Nephron (organoid): ENCODE results near the gene VPS35L.

Source experiments
- H3K27ac Mint-ChIP-seq, 3 experiments: 2 replicates each; pipeline ENCODE4 v1.8.0; 2020; ENCODE audit warnings: mixed read lengths in 3 of 3, mild to moderate bottlenecking in 2 of 3, moderate library complexity in 1 of 3
- H3K27me3 Mint-ChIP-seq: 2 replicates; pipeline ENCODE4 v1.8.0; 2021; ENCODE audit warnings: low read depth, mild to moderate bottlenecking, moderate library complexity, mixed read lengths
- H3K36me3 Mint-ChIP-seq: 2 replicates; pipeline ENCODE4 v1.8.0; 2020; ENCODE audit warnings: low read depth, mixed read lengths
- H3K4me1 Mint-ChIP-seq: 2 replicates; pipeline ENCODE4 v1.8.0; 2020; ENCODE audit warnings: mixed read lengths
- H3K4me3 Mint-ChIP-seq, 3 experiments: 2 replicates each; pipeline ENCODE4 v1.8.0; 2020; ENCODE audit warnings: mild to moderate bottlenecking in 3 of 3, mixed read lengths in 3 of 3, moderate library complexity in 2 of 3
- H3K9me3 Mint-ChIP-seq: 2 replicates; pipeline ENCODE4 v1.8.0; 2020; ENCODE audit warnings: mixed read lengths
- CTCF ChIP-seq, 3 experiments: fragments of 200-600 bp; sonication (generic); IDR thresholded peaks; one replicate each; pipeline ENCODE4 v1.5.0; 2021; ENCODE audit warnings: antibody characterized with exemption in 3 of 3; ENCODE audit not compliant: unreplicated experiment in 3 of 3

The VPS35L gene

GRCh38 chr16:19555186-19555937, at the start of gene VPS35L:
TSS of gene VPS35L (plus strand) at chr16:19555703. CDS start at chr16:19555730, 27 bp downstream.
- Mint-ChIP-seq H3K4me3 (peak within 1 kb of the TSS; percentile 89 to 93 (median 92)), H3K27me3 (no peaks in the 10 kb centered on the region), H3K9me3 (no peaks in the 10 kb centered on the region), H3K36me3 (peaks cover 11% of the 10 kb centered on the region), H3K27ac (peak within 1 kb of the TSS; percentile 95 to 98 (median 97)), H3K4me1 (peaks cover 12% of the 10 kb centered on the region)
- TF ChIP-seq CTCF (IDR thresholded peaks at IDR 0.05; ENCODE audit: unreplicated experiment in 3 of 3) = peak; percentile 65 to 73 (median 72)

- no peak for TF ChIP-seq CTCF (IDR thresholded peaks at IDR 0.05; ENCODE audit: unreplicated experiment in 3 of 3)
- Mint-ChIP-seq H3K27ac (no peak overlapping the region), H3K36me3 (peaks cover 67% of the 10 kb centered on the region), H3K4me3 (no peak overlapping the region), H3K9me3 (no peaks in the 10 kb centered on the region), H3K4me1 (no peaks in the 10 kb centered on the region), H3K27me3 (no peaks in the 10 kb centered on the region)
Observed at GRCh38 chr16:19506965-19507364, 48.5 kb upstream of the VPS35L start.

GRCh38 chr16:19507867-19508266, 47.6 kb upstream of the VPS35L start:
- Mint-ChIP-seq H3K4me1 (no peaks in the 10 kb centered on the region), H3K36me3 (peaks cover 69% of the 10 kb centered on the region), H3K27ac (no peak overlapping the region), H3K27me3 (no peaks in the 10 kb centered on the region), H3K9me3 (peaks cover 3% of the 10 kb centered on the region), H3K4me3 (no peak overlapping the region)
- TF ChIP-seq CTCF (IDR thresholded peaks at IDR 0.05; ENCODE audit: unreplicated experiment in 3 of 3) = no peak

GRCh38 chr16:19512297-19512696, 43.2 kb upstream of the VPS35L start:
- H3K4me3 Mint-ChIP-seq = no peak overlapping the region
- H3K36me3 Mint-ChIP-seq = peaks cover 70% of the 10 kb centered on the region
- H3K27me3 Mint-ChIP-seq = no peaks in the 10 kb centered on the region
- no peak for TF ChIP-seq CTCF (IDR thresholded peaks at IDR 0.05; ENCODE audit: unreplicated experiment in 3 of 3)
- peaks cover 3% of the 10 kb centered on the region for H3K9me3 Mint-ChIP-seq
- no peaks in the 10 kb centered on the region for H3K4me1 Mint-ChIP-seq
- H3K27ac Mint-ChIP-seq = no peak overlapping the region

- Mint-ChIP-seq H3K4me1 (peaks cover 3% of the 10 kb centered on the region), H3K27me3 (no peaks in the 10 kb centered on the region), H3K36me3 (peaks cover 61% of the 10 kb centered on the region), H3K4me3 (no peak overlapping the region), H3K9me3 (peaks cover 3% of the 10 kb centered on the region), H3K27ac (no peak overlapping the region)
- no peak for TF ChIP-seq CTCF (IDR thresholded peaks at IDR 0.05; ENCODE audit: unreplicated experiment in 3 of 3)
Observed at GRCh38 chr16:19513377-19514053, 42.0 kb upstream of the VPS35L start.
